GM12874 (cell line): ENCODE data around the gene ZBTB25.

Experiments used
- CTCF ChIP-seq: IDR thresholded peaks from 2 replicates; pipeline ENCODE4 v1.5.1; 2011; ENCODE audit warnings: low read depth, mild to moderate bottlenecking, control low read depth, low read length, moderate library complexity; ENCODE audit not compliant: insufficient read depth

ZBTB25 gene

GRCh38 chr14:64502887-64503433 is 678 bp downstream of the ZBTB25 start:
- TF ChIP-seq CTCF = no peak

GRCh38 chr14:64502456-64502855 is 1.2 kb downstream of the ZBTB25 start:
- TF ChIP-seq CTCF = no peak

GRCh38 chr14:64501411-64502171 is 2.0 kb downstream of the ZBTB25 start:
- TF ChIP-seq CTCF = no peak

GRCh38 chr14:64500088-64500487 is 3.5 kb downstream of the ZBTB25 start:
- TF ChIP-seq CTCF = no peak

GRCh38 chr14:64496764-64497163 is 6.9 kb downstream of the ZBTB25 start:
- TF ChIP-seq CTCF = no peak

- no peak for TF ChIP-seq CTCF
These were observed 8.4 kb downstream of the ZBTB25 start for GRCh38 chr14:64495252-64495651.

- TF ChIP-seq CTCF = no peak
These were observed 10.2 kb downstream of the ZBTB25 start for GRCh38 chr14:64493455-64493854.
